Measurements from ENCODE around the gene OR4D10. TPM values are rescaled to one million over a fixed set of nuclear protein-coding genes. Genes with fewer than 3 reads are reported as not detected.

OR4D10 gene
- total RNA-seq, 1 experiment from 2014 or later, result not detected

GRCh38 chr11:59528711-59529110, 55.6 kb downstream of the OR4D10 start:
- Mint-ChIP-seq H3K27me3 (ENCODE audit: insufficient read depth, unreplicated experiment) (peaks cover 6% of the 10 kb centered on the region), H3K36me3 (ENCODE audit: insufficient read depth, unreplicated experiment) (no peaks in the 10 kb centered on the region), H3K27ac (ENCODE audit: unreplicated experiment) (no peak overlapping the region), H3K4me1 (ENCODE audit: low read depth, unreplicated experiment) (peaks cover 5% of the 10 kb centered on the region), H3K4me3 (ENCODE audit: unreplicated experiment) (no peak overlapping the region), H3K9me3 (ENCODE audit: unreplicated experiment) (peaks cover 10% of the 10 kb centered on the region)
- Histone ChIP-seq H3K27me3 (replicated peaks; ENCODE audit: control insufficient read depth, insufficient read depth, low read length) (no peaks in the 10 kb centered on the region), H3K4me3 (ENCODE audit: low read depth, low read length) (no peak overlapping the region), H3K4me1 (no peaks in the 10 kb centered on the region), H3K9me3 (no peaks in the 10 kb centered on the region), H3K36me3 (ENCODE audit: control insufficient read depth, insufficient read depth, low read length) (no peaks in the 10 kb centered on the region)
- ChIA-PET CTCF (no interaction called here), POLR2A (no interaction called here)
- no peak for DNase-seq
- intact Hi-C loops (cut with micrococcal nuclease; ENCODE audit: unreplicated experiment), result no loop called here
- no peak for TF ChIP-seq CTCF (IDR thresholded peaks at IDR 0.05; ENCODE audit: insufficient read depth in 1 of 2, low read depth in 1 of 2, low read length in 1 of 2, severe bottlenecking in 1 of 2, unreplicated experiment in 1 of 2)
- no TSS peak for BruUV-seq (replicated peaks)

Other genes starting within 250 kb of the OR4D10 start
- not detected in 2 replicates for gene OR5AN1, start 114.4 kb upstream of the OR4D10 start, total RNA-seq (2022)
- gene OR5A2, start 46.9 kb upstream of the OR4D10 start, total RNA-seq (2022), result not detected in 2 replicates
- gene OR5A1, start 36.8 kb upstream of the OR4D10 start, total RNA-seq (2022), result not detected in 2 replicates
- not detected in 2 replicates for gene OR4D6, start 16.4 kb upstream of the OR4D10 start, total RNA-seq (2022)
- gene OR4D11, start 30.3 kb downstream of the OR4D10 start, total RNA-seq (2022), result not detected in 2 replicates
- gene OR4D9, start 38.2 kb downstream of the OR4D10 start, total RNA-seq (2022), result not detected in 2 replicates
- 64.5 and 67.5 TPM in 2 replicates for gene OSBP, start 142.5 kb downstream of the OR4D10 start, total RNA-seq (2022)
- 57.8 and 61.4 TPM in 2 replicates for gene PATL1, start 195.7 kb downstream of the OR4D10 start, total RNA-seq (2022)
- not detected in 2 replicates for gene OR10V1, start 240.5 kb downstream of the OR4D10 start, total RNA-seq (2022)